GM13976 (cell line): ENCODE results near the gene CAPN14.

Source experiments
- DNase-seq: peaks from one replicate; pipeline ENCODE4 v3.0.0; 2012; ENCODE audit warnings: low spot score
- CTCF ChIP-seq: IDR thresholded peaks from 2 replicates; pipeline ENCODE4 v1.5.1; 2012; ENCODE audit warnings: borderline replicate concordance, mild to moderate bottlenecking; ENCODE audit not compliant: insufficient read depth; ENCODE audit errors: extremely low read depth, missing control alignments, control extremely low read depth
- in situ Hi-C: fragments of 300-500 bp; cut with MboI; formaldehyde crosslinking; loops from one replicate; pipeline ENCODE4 v1.12.0; 2022; ENCODE audit warnings: low sequenced_read_pairs, mixed read lengths, inconsistent platforms; ENCODE audit not compliant: unreplicated experiment

Gene CAPN14

GRCh38 chr2:31227711-31228125 lies 10.4 kb upstream of the CAPN14 start:
- no peak for TF ChIP-seq CTCF
- in situ Hi-C loops: no loop called here
- no peak for DNase-seq

GRCh38 chr2:31227110-31227509 lies 9.8 kb upstream of the CAPN14 start:
- in situ Hi-C loops: no loop called here
- TF ChIP-seq CTCF: no peak
- DNase-seq: no peak

- no peak for TF ChIP-seq CTCF
- in situ Hi-C loops: no loop called here
- no peak for DNase-seq
Observed at GRCh38 chr2:31226266-31226665, 9.0 kb upstream of the CAPN14 start.

- no peak for DNase-seq
- no peak for TF ChIP-seq CTCF
- in situ Hi-C loops: no loop called here
Observed at GRCh38 chr2:31223749-31224148, 6.4 kb upstream of the CAPN14 start.

GRCh38 chr2:31223026-31223425 lies 5.7 kb upstream of the CAPN14 start:
- TF ChIP-seq CTCF: no peak
- DNase-seq: no peak
- in situ Hi-C loops: no loop called here

GRCh38 chr2:31222071-31222470 lies 4.8 kb upstream of the CAPN14 start:
- TF ChIP-seq CTCF: no peak
- no peak for DNase-seq
- in situ Hi-C loops: no loop called here

- in situ Hi-C loops: no loop called here
- no peak for TF ChIP-seq CTCF
- no peak for DNase-seq
Observed at GRCh38 chr2:31221544-31221943, 4.2 kb upstream of the CAPN14 start.
